ENCODE measurements around the gene SLC30A2.
A peak's percentile ranks its signal among the peaks of the same experiment; 100 is the strongest.

SLC30A2 gene

DNA sequence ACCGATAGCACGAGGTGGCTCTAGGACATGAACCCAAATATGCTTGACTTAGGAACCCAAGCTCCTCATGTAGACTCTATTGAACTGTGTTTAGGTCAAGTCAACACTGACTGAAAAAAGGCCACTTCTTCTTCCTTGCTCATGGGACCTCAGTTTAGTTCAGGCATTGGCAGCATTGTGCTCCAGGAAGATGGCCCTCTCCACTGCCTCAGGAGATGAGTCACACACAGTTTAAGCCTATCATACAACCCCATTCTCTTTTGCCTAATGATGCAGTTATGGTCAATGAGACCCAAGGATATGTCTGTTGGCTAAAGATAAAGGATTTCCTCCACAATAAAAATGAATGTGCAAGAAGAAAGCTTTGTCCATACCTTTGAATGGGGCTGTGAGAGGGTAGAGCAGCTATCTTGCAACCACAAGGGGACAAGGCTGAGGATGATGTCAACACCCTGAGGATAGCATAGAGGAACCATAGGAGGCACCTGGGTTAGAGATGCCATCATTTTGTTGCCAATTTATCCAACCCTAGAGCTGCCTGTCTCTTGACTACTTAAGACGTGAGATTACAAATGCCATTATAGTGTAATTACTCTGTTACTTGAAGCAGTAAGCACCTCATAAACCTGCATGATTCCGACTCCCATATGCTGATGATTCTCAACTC, 24.5 kb upstream of the SLC30A2 start:
- DNase-seq (ENCODE audit: low read depth, low spot score), result no peak

DNA sequence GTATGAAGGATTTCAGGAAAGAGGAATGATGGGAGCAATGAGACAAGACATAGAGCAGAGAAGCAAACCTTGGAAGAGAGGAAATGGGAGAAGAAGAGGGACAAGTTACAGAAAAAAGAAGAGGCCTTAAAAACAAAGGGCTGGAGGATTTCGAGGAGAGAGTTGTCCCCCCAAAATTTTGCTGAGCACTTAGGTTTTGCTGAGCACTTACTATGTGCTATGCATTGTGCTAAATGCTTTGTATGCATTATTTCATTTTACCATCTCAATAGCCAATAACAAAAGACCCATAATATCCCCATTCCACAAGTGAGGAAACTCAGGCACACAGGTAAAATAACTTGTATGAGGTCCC, 24.0 kb upstream of the SLC30A2 start:
- DNase-seq (ENCODE audit: low read depth, low spot score), result no peak

DNA sequence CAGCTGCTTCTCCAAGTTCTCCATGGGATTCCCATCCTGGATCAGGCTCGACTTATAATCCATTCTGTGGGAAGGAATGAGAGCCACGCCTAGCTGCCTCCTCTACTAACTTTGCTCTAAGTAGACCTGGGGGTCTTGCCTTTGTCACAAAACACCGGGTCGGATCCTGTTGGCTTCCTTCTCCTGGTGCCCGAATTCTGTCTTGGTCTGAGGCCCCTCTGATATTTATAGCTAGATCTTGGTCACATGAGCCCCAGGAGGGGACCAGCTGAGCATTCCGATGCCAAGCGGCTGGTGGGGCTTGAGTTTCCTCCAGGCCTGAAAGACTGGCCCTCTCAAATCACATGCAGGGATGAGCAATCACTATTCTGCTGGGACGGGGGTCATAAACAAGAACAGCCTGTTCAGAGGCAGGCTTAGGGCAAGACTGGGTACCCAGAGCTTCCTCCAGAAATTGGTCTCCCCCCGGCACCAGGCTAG, 21.6 kb upstream of the SLC30A2 start, which contains the start of gene TRIM63:
TSS of gene TRIM63 (minus strand) at position 199 of the 480 bp plus-strand sequence. CDS start at position 63, 136 bp downstream.
- DNase-seq (ENCODE audit: low read depth, low spot score), result peak; percentile 34

DNA sequence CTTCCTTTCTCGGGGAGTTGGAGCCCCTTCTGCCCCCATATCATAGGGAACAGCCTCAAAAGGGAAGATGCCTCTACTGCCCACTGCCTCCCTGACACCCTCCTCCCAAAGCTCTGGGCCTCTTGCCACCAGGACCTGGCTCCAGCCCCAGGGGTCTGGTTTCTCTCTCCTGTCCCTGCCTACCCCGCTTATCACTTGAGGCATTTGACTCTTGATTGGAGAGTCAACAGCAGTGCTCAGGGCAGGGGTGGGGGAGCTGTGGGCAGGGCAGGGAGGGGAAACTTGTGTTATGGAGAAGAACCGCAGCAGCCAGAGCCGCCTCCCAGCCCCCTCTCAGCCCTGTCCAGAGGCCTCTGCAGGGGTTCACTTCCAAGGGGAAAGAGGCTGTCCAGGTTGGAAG, 20.9 kb upstream of the SLC30A2 start:
- DNase-seq (ENCODE audit: low read depth, low spot score), result peak; percentile 68

DNA sequence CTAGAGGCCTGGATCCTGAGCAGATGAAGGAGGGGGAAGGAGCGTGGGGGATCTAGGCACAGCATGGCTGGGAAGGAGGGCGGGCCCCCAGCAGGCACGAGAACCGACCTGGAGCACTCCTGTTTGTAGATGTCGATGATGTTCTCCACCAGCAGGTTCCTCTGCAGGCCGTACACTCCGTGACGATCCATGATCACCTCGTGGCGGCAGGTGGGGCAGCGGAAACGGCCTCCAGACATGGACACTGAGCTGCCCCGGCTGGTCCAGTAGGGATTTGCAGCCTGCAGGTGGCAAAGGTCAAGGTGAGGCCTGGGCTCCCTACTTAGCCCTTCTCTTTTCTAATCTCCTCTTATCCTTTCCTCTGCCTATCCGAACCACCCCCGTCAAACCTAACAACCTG, 20.2 kb upstream of the SLC30A2 start:
- peak; percentile 34 for DNase-seq (ENCODE audit: low read depth, low spot score)

DNA sequence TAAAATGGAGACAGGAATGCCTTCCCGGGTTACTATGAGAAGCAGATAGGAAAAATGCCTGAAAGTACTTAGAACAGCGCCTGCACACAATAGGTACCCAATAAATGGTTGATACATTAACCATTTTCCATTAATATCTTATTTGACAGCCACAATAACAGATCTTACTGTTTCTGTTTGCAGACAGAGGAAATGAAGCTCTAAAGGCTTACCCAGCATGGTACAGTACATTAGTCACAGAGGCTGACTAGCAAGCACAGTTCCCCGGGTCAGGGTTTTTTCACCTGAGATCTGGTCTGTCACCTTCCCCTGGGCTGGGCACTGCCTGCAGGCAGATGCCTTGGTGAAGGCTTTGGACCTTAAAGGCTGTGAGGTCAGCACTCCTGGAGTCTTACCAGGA, 18.6 kb upstream of the SLC30A2 start:
- no peak for DNase-seq (ENCODE audit: low read depth, low spot score)

DNA sequence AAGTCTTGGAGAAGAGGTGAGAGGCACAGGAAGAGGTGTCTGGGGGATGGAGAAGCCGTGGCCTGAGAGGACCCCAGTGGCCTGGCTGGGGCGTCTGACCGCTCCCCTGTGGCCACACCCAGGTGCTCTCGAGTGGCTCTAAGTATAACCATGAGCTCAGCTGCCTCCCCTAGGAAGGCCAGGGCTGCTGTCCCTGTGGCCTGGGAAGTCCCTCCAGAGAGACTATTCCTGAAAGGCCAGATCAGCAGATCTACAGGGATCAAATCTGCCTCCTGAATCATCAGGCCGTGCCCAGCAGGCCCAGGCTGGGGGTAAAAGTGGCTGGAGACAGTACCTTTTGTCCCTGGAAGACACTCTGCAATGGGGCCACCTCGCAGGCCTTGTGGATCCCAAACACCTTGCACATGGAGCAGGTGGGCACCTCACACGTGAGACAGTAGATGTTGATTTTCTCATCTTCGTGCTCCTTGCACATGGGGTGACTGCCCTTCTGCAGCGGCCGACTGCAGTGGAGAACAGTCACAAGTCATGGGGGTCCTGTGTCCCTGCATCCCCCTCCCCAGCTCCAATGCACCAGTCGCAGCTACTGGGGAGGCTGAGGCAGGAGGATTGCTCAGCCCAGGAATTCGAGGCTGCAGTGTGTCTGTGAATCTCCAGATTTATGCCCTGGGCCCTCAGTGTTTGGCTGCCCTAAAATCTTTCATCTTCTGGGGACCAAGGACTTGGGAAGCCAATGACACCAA, 15.1 kb upstream of the SLC30A2 start:
- no peak for DNase-seq (ENCODE audit: low read depth, low spot score)

DNA sequence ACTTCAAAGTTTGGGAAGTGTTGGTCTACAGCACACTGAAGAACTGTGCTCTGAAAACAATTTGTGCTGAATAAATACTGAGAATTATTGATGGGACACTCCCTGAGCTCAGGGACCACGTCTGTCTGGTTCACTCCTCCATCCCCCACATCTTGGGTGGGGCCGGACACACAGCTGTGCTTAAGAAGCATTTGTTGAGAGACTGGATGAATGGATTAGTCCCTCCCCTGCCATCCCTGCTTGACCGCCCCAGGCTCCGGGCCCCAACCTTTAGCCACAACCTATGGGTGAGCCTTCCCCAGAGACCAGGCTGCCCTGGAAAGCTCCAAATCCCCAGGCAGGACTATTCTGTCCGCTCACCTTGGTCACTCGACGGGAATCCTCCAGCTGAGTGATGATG, 14.0 kb upstream of the SLC30A2 start:
- DNase-seq (ENCODE audit: low read depth, low spot score), result no peak

DNA sequence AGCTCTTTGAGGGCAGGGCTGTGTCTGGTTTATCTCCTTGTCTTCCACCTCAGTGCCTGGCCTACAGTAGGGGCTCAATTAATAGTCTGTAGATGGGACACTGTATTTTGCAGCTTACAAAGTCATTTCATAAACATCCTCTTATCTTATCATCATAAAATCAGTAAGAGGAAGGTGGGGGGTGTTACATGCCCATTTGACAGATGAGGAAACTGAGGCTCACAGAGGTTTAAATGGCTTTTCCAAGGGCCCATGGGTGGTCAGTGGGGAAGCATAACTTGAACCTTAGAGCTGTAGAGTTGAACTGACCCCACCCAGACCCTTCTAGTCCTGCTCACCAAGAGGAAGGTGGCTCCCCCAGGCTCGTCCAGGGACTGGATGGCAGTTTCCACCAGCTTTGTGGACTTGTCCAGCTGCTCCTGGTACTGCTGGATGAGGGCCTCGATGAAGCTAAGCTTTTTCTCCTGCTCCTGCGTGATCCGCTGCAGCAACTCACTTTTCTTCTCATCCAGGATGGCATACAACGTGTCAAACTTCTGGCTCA, 12.2 kb upstream of the SLC30A2 start:
- DNase-seq (ENCODE audit: low read depth, low spot score), result no peak

DNA sequence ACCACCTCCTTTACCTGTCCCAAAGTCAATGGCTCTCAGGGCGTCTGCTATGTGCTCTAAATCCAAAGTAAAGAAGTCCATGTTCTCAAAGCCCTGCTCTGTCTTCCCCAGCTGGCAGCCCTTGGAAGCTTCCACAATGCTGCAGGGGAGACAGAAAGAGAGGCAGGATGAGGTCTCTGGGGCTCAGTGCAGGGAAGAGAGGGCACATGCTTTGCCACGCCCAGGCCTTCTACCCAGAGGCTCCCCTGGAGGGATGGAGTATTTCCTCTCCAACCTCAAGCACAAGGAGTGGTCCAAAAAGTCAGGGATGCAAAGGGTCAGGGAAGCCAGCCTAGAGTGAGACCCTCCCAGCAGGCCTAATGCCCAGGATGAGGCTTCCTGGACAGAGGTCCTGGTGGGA, 11.3 kb upstream of the SLC30A2 start:
- DNase-seq (ENCODE audit: low read depth, low spot score), result no peak

DNA sequence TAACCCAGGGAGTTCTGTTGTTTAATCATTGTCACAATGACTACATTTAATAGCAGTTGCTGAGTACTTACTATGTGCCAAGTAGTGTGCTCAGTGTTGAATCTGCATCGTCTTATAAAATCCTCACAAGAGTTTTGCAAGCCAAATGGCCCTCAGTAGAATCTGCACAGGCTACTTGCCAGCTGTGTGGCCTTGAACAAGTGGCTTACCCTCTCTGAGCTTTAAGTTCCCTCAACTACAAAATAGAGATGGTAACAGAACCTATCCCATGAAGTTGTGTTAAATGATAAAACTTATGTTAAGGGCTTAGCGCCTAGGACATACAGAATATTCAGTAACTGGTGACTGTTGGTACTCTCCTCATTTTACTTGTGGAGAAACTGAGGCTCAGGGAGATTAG, 9.1 kb upstream of the SLC30A2 start:
- no peak for DNase-seq (ENCODE audit: low read depth, low spot score)

DNA sequence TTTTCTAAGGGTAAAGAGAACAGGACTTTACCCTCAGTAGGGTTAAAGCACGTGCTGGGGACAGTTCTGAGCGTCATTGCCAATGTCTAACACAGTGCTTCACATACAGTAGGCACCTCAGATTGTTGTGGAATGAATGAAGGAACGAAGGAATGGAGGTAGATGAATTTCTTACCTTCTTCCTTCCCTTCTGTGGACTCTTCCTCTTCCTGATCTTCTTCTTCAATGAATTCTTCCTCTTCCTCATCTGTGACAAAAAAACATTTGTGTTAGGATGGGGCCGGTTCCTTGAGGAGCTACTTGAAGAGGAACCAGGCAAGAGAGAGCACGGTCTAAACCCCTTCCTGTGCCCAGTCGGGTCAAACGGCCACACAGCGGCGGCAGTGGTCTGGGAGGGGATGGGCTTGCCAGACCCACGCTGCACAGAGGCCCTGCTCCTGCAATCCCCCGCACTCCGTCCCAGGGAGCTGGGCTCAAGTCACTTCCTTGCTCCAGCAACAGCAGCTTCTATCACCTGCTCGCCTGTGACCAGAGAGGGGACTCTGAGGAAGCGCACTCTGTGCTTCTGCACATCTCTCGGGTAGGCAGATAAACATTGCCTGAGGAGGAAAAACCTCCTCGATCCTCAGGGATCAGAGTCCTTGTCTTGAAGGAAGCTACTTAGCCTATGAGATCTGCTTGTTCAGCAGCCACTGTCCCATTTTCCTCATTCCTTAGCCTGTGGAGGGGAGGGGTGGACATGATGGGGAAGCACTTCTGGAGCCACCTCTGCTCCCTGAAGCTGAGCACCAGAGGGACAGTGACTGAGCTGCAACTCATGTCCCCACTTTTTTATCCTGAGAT, 8.0 kb upstream of the SLC30A2 start:
- DNase-seq (ENCODE audit: low read depth, low spot score), result peak; percentile 64

DNA sequence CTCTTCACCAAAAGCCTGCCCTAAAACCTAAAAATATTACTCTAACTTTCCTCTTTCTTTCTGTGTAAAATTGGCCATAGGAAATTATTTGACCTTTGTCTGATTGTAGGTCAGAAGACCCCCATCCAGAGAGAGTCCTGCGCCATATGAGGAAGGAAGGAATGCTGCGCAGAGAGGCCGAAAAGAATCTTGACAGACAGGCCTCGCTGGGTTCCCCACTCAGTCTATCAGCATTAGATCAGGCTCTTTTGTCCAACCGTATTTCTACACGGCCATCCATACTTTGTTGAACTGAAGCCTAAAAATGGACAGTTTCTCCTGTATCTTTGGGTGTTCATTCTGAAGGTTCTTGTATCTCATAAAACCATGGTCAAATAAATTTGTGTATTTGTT, 4.3 kb upstream of the SLC30A2 start:
- DNase-seq (ENCODE audit: low read depth, low spot score), result peak; percentile 28

DNA sequence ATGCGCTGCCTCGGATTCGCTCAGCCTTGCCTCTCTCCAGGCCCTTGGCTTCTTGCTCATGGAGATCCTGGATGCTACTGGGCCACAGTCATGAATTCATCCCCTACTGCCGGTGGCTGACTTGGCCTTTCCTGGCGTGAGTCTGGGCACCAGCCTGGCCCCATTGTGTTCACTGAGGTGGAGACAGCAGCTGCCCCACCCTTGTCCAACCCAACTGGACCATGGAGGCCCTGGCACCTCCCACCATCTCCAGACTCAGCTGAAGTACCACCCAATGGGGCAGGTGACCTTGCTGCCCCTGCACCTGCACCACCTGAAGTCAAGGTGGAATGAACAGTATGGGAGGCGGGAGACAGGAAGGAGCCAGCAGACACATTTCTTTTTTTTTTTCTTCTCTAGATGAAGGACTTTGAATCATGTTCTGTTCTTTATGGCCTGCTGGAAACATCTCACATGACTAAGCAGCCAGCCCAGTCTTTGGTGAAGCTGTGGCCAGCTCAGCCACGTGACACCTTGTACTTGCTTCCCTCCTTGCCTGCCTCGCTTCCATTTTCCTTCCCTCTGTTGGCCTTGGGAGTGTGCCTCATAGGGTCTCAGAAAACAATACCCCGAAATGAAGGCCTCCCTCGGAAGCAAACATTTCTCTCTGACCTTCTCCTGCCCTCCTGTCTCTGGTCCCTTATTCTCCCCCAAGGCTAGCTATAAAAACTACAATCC, 3.8 kb upstream of the SLC30A2 start:
- DNase-seq (ENCODE audit: low read depth, low spot score), result no peak

DNA sequence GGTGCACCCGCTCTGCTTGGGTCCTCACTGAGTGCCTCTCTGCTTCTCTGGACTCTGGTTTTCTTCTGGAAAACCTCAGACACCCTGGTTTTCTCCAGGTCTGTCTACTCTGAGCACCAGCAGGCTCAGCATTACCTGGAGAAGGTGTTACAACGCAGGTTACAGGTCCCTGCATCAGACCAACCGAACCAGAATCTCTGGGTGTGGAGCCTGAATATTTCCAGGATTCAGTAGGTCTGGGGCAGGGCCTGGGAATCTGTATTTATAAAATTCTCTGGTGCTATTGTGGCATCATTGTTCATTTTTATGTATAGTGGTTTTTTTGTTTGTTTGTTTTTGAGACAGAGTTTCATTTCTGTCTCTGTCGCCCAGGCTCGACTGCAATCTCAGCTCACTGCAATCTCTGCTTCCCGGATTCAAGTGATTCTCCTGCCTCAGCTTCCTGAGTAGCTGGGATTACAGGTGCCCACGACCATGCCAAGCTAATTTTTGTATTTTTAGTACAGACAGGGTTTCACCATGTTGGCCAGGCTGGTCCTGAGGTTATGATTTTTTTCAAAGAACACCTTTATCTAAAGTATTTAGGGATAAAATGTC, 1.5 kb upstream of the SLC30A2 start:
- DNase-seq (ENCODE audit: low read depth, low spot score), result no peak

DNA sequence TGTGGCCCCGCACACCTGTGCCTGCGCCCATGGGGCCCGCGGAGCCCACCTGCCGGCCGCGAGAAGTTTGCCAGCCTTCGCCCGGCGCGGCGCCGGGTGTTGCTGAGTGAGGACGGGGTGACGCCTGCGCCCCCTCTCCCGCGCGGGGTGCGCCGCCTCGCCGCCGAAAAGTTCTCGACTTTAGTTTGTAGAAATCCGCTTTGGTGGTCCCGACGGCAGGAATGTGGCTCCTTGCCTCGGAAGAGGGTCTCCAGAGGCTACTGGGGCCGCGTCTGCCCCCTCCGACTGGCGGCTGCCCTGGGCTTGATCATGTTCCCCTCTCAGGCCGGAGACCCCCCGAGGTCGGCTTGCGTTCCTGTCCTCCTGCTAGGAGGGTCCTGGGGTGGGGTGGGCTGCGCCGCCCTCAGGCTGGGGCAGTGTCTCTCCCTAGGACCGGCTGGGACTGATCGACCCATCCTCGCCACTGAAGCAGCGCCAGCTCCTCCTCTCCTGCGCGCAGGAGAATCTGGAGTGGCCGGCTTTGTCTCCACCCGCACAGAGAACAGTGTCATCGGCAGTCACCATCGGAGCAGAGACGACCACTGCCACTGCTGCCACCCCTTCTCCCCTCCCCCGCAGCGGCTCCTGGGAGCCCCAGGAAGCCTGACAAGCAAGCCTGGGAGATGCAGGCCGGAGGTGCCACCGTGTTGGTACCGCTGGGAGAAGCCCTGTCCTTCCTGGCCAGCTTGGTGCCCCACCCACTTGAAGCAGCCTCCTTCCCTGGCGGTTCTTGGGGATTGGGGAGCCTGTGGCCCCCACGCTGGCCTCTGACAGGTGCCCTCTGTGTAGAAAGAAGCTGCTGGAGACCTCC, 553 bp upstream of the SLC30A2 start:
- no peak for DNase-seq (ENCODE audit: low read depth, low spot score)

DNA sequence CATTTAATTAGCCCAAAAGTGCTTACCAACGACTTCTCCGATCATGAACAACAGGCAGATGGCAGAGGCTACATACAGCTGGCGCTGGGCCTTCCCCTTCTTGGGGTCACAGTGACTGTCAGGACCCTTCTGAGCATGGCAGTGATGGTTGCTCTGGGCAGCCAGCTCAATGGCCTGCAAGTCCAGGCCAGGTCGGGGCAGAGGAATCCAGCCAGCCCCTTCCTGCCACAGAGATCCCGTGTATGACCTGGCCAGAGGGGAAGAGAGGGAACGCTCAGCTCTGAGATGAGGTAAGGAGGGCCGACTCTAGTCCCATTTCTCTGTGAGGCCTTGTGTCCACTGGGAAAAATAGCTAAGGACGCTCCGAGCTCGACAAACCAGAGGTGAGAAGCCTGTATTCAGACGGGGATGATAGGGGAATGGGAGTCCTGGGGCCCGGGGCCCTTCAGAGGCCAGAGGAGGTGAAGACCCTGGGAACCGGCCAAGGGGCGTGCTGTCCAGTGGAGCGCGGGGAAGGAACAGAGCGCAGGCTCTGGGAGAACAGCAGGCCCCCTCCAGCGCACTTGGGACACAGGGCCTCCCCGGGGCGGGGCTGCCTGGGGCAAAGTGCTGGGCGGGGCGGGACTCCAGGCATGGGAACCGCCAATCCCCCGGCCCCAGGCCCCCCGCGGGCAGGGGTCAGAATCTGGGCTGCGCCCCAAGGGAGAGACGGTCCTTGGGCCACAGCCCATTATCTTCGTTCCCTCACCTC, 772 bp downstream of the SLC30A2 start:
- DNase-seq (ENCODE audit: low read depth, low spot score), result peak; percentile 57

DNA sequence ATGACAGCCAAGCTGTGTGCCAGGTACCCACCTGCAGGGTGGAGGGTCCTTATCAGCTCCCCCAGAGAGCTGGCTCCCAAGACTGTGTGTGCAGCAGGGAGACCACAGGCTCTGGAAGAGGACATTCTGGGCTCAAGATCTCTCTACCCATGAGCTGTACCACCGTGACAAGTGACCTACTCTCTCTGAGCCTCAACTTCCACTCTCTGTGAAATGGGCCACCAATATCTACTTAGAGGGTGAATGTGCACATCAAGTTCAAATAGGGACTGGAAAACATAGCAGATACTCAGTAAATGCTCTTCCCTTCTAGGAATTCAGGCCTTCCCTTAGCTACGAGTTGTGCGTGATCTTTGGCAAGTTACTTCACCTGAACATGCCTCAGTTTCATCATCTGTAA, 1.5 kb downstream of the SLC30A2 start:
- no peak for DNase-seq (ENCODE audit: low read depth, low spot score)

DNA sequence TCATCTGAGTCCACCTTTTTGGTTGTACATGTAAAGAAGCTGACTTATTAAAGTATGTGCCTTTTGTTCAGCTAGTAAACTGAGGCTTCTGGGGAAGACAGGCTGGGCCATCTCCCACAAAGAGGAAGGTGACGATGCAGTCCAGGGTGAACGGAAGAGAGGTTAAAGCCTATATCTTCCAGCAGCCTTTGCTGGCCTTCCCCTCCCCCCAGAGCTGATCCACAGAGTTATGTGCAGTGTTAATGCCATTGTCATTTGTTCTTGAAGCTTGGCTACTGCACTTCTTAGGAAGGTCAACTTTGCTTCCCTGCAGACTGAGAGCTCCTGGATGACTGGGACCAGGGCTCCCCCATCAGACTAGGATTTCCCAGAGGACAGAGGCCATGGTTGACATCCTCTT, 2.2 kb downstream of the SLC30A2 start:
- DNase-seq (ENCODE audit: low read depth, low spot score), result no peak
